C1 segment of cervical spinal cord (tissue), 14 donors: Measurements from ENCODE around the gene CDX4.
"Not testable (repeated sequence)": the region's sequence is repeated elsewhere in the genome, so short reads cannot be mapped to it uniquely, and the experiment has no call there.

Source experiments
- DNase-seq, 14 donors: peaks; one replicate each; lab custom pipeline; 2025; lab: John Stamatoyannopoulos, UW

CDX4 gene, protein sequence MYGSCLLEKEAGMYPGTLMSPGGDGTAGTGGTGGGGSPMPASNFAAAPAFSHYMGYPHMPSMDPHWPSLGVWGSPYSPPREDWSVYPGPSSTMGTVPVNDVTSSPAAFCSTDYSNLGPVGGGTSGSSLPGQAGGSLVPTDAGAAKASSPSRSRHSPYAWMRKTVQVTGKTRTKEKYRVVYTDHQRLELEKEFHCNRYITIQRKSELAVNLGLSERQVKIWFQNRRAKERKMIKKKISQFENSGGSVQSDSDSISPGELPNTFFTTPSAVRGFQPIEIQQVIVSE

DNA sequence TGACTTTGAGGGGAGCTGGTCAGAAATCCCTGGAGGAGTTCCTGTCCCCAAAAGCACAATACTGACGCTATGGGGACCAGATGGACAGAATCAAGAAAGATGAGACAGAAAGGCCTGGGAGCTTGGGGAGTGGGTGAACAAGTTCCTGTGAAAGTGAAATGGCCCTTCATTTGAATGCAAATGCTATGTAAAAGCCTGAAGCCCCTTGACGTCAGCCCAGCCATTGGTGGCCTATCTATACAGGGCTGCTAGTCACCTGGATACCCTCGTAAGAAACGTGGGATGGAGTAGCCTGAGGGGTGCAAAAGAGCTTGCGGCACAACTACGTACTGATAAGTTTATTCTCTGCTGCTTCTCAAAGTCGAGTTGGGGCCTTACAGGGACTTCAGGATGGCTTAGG lies at the start of gene CDX4:
Gene CDX4, plus strand, starts transcription at position 223 of the 400 bp plus-strand sequence. CDS start 201 bp downstream, outside the sequence.
- DNase-seq = no peak

DNA sequence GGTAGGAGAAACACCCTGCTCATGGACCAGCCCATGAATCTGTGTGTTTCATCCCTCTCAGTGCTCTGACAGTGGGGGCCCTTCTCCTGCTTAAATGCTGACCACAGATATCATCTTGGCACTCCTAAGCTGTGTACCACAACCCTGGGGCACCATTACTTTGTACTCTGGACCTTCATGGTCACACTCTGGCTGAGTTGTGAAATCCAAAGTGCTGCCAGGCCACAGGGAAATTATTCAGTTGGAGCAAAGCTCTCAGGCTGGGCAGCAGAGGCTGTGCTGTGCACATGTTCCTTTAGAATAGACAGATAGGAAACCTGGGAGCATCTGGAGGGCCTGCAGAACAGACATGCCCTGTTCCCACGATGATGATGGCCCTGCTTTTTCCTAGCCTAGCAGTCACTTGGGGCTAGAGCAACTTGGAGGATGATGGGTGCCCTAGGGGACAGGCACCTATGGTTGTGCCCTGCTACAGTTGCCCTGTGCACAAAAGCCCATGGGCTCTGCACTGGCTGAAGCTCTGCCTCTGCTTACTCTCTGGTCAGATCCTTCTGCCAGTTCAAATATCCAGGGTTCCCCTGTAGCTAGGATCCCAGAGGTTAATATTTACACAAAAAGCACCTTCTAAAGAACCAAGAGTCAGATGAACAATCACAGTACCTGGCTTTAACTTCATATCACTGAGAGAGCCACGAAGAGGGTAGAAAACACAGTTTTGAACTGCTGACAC lies 48.5 kb upstream of the CDX4 start:
- DNase-seq = no peak

DNA sequence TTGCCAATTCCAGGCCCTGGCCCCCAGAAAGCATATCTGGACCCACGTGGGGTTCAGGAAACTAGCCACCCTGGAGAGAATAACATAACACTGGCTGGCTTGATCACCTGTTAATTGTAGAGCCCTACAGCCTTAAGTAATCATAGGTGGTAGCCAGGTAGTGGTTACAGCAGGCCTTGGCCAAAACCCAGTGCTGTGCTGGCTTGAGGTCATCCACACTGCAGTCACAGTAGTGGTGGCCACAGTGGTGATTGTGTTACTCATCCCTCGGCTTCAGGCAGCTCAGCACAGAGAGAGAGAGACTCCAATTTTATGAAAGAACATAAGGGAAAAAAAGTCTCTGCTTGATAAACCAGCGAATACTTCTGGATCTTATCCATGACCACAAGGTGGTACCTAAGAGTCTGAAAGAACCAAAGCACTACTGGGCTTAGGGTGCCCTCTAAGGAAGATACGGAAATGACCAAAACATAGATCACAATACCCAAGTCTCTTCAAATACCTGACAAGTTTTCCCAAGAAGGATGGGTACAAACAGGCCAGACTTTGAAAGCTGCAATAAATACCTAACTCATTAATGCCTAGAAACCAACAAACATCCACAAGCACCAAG lies 46.6 kb upstream of the CDX4 start:
- DNase-seq = no peak

DNA sequence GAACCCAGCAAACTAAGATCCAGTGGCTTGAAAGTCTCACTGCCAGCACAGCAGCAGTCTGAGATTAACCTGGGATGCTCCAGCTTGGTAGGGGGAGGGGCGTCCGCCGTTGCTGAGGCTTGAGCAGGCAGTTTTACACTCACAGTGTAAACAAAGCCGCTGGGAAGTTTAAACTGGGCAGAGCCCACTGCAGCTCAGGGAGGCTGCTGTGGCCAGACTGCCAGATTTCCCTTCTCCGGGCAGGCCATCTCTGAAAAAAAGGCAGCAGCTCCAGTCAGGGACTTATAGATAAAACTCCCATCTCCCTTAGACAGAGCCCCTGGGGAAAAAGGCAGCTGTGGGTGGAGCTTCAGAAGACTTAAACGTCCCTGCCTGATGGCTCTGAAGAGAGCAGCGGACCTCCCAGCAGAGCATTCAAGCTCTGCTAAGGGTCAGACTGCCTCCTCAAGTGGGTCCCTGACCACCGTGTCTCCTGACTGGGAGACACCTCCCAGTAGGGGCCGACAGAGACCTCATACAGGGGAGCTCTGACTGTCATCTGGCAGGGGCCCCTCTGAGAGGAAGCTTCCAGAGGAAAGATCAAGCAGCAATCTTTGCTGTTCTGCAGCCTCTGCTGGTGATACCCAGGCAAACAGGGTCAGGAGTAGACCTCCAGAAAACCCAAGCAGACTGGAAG lies 45.1 kb upstream of the CDX4 start:
- DNase-seq = no peak

DNA sequence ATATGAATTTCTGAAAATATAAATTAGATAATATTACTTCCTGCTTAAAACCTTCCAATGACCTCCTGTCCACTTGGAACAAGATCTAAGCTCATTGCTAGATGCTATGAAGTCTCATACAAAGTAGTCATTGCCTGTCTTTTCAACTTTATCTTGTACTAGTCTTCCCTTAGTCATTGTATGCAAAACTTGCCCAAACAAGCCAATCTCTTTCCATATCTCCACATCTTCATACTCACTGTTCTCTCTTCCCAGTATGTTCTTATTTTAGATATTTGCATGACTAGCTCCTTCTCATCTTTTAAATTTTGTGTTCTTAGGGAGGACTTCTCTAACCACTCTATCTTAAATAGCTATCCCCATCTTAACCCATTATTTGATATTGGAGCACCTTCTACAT lies 33.9 kb upstream of the CDX4 start:
- DNase-seq = no peak

DNA sequence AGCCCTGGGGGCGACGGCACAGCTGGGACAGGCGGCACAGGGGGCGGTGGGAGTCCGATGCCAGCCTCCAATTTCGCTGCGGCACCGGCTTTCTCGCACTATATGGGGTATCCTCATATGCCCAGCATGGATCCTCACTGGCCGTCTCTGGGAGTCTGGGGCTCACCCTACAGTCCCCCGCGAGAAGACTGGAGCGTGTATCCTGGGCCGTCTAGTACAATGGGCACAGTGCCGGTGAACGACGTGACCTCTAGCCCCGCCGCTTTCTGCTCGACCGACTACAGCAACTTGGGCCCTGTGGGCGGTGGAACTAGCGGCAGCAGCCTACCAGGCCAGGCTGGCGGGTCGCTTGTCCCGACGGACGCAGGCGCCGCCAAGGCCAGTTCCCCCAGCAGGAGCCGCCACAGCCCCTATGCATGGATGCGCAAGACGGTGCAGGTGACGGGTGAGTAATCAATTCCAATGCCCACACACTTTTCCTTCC lies 500 bp downstream of the CDX4 start:
- DNase-seq = no peak

DNA sequence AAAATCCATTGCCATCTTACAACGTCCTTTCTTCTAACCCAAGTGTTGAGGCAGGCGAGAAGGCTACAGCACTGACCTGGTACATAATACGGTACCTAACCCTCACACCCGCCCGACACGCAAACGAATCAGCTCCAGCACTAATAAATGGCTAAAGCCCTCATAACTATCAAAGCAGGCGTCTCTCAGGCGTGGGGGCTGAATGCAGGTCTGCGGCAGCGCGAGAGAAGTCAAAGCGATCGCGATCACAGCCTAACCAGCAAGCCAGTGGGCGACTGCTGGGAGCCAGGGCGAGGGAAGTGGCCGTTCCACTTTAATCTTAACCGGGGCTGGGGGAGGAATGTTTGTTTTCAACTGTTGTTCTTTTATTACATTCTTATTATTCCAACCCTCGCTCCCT lies 1.5 kb downstream of the CDX4 start:
- no peak for DNase-seq

DNA sequence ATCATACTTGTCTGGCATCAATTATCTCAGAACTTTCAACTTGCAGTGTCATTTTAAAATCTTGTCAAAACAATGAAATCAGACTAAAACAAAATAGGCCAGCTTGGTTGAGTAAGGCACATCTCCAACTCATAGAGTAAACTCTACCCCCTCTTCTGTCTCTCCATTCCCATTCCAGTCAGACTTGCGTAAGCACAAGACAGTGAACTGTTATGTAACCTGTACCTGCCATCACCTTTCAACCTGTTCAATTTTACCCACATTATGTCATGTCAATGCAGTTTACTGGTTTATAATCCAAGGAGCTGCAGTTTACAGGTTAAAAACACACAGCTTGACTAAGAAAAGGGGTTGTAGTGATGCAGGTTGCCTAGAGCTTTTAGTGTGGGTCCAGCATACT lies 8.3 kb downstream of the CDX4 start:
- DNase-seq = no peak

DNA sequence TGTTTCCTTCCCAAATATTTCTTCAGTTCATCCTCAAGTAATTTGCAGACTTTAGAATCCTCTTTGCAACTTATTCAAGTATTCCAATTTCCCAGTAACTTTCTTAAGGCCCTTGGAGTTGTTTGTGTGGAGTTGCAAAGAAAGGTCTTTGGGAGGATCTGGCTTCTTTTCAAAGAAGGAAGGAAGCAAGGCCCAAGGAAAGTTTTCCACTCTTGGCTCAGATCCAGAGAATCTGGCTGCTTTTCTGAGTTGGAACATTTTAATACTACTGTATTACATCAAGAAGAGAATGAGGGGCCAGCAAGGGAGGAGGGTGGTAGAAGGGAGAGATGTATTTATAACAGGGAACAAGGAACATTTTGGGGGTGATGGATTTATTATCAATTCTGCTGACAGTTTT lies 10.5 kb downstream of the CDX4 start:
- DNase-seq = no peak

DNA sequence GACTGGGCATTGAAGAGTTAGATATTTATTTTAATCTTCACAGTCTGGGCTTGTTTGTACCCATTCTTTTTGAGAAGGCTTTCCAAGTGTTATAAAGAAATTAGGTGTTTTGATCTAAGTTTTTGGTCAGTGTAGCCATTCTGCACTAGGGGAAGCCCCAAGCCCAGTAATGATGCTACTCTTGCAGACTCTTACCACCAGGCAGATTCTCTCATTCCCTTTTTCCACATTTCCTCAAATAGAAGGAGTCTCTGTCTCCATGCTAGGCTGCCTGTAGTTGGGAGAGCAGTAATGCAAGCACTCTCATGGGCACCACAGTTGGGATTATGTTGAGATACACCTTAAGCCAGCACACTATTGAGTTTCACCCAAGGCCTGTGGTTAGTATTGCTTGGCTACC lies 21.5 kb downstream of the CDX4 start:
- no peak for DNase-seq

DNA sequence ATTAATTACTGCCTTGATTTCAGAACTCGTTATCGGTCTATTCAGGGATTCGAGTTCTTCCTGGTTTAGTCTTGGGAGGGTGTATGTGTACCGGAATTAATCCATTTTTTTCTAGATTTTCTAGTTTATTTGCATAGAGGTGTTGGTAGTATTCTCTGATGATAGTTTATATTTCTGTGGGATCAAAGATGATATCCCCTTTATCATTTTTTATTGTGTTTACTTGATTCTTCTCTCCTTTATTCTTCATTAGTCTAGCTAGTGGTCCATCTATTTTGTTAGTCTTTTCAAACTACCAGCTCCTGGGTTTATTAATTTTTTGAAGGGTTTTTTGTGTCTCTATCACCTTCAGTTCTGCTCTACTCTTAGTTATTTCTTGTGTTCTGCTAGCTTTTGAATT lies 32.1 kb downstream of the CDX4 start:
- no peak for DNase-seq

DNA sequence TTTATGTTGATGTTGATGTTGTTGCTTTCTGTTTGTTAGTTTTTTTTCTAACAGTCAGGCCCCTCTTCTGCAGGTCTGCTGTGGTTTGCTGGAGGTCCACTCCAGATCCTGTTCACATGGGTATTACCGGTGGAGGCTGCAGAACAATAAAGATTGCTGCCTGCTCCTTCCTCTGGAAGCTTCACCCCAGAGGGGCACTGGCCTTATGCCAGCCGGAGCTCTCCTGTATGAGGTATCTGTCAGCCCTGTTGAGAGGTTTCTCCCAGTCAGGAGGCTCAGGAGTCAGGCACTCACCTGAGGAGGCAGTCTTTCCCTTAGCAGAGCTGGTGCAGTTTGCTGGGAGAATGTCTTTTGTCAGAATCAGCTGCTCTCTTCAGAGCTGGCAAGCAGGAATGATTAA lies 34.7 kb downstream of the CDX4 start:
- no peak for DNase-seq

DNA sequence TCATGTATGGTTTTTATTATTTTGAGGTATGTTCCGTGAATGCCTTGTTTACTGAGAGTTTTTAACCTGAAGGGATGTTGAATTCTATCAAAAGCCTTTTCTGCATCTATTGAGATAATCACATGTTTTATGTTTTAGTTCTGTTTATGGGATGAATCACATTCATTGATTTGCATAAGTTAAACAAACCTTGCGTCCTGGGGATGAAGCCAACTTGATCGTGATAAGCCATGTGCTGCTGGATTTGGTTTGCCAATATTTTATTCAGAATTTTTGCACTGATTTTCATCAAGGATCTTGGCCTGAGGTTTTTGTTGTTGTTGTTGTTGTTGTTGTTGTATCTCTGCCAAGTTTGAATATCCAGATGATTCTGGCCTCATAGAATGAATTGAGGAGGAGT lies 43.8 kb downstream of the CDX4 start:
- DNase-seq = no peak

DNA sequence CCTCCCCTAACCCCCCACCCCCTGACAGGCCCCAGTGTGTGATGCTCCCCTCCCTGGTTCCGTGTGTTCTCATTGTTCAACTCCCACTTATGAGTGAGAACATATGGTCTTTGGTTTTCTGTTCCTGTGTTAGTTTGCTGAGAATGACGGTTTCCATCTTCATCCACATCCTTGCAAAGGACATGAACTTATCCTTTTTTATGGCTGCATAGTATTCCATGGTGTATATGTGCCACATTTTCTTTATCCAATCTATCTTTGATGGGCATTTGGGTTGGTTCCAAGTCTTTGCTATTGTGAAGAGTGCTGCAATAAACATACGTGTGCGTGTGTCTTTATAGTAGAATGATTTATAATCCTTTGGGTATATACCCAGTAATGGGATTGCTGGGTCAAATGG lies 45.3 kb downstream of the CDX4 start:
- DNase-seq = not testable (repeated sequence)
